ENCODE data around the gene FAM163B. TPM values are rescaled to one million over a fixed set of nuclear protein-coding genes. Genes with fewer than 3 reads are reported as not detected.
A peak's percentile ranks its signal among the peaks of the same experiment; 100 is the strongest.

FAM163B gene
- total RNA-seq, 4 donors from 2014 or later, result not detected

DNA sequence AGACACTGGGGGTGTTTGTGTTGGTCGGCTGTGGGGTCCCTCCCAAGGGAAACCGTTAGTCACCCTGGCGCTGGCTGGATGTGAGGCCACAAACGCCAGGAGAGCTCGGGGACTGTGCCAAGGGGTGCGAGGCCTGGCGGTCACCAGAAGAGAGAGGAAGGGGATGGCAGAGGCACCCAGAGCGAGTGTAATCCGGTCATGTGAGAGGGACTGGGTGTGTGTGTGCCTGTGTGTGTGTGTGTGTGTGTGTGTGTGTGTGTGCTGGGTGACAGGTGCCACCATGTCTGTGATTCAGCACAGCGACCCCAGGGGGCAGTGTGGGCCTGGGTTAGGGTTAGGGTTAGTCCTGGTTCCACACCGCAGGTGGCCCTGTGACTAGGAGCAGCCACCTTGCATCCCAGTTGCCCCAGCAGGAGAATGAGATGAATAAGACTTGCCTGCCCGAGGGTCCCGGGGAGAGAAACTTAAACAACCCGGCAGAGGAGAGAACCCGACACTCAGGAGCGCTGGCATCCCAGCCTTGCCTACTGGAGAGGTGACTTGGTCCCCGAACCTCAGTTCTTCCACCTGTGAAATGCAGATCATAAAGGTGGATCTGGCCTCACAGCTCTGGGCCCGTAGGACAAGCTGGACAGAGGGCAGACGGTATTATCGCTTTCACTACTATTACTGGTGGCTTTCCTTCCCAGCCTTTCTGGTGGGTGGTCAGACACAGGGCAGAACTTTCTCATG lies 76.1 kb downstream of the FAM163B start:
- 57 to 61% methylated on average over 18 to 20 of the region's 20 CpGs for WGBS, 2 donors
- peak in 1 of 2 donors; percentile 33 for DNase-seq (ENCODE audit: low spot score in 2 of 2)

DNA sequence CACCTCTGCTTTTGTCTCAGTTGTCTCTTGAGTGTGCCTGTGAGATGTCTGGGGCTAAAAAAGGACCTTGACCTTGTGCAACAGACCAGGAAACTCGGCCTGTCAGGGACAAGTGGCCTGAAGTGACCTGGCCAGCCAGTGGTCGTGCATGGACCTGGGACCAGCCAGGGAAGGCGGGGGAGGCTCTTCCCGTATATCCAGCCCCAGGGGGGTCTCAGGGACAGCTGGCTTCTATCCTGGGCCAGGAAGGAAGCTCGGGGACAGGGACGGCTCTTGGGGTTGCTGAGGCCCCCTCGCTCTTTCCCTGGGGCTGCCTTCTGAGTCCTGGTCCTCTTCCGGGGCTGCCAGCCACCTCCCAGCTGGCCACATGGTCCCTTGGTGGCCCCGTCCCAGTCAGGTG lies 77.9 kb downstream of the FAM163B start:
- 82 to 86% methylated on average over 9 of the region's 9 CpGs for WGBS, 2 donors
- TF ChIP-seq, protein P1, sequence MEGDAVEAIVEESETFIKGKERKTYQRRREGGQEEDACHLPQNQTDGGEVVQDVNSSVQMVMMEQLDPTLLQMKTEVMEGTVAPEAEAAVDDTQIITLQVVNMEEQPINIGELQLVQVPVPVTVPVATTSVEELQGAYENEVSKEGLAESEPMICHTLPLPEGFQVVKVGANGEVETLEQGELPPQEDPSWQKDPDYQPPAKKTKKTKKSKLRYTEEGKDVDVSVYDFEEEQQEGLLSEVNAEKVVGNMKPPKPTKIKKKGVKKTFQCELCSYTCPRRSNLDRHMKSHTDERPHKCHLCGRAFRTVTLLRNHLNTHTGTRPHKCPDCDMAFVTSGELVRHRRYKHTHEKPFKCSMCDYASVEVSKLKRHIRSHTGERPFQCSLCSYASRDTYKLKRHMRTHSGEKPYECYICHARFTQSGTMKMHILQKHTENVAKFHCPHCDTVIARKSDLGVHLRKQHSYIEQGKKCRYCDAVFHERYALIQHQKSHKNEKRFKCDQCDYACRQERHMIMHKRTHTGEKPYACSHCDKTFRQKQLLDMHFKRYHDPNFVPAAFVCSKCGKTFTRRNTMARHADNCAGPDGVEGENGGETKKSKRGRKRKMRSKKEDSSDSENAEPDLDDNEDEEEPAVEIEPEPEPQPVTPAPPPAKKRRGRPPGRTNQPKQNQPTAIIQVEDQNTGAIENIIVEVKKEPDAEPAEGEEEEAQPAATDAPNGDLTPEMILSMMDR (IDR thresholded peaks at IDR 0.05), result no peak
- TF ChIP-seq POLR2A (IDR thresholded peaks at IDR 0.05), result no peak
- no peak overlapping the region for H3K4me3 ChIP-seq (ENCODE audit: low read depth, poor library complexity, severe bottlenecking)
- intact Hi-C loops (cut with DNase I; ENCODE audit: low total_unique reads), result loop anchor here (10.0 kb wide), 1 partner anchor 194 kb away; no protein-coding TSS in a partner anchor
- DNase-seq (ENCODE audit: low spot score in 2 of 2), result no peak

More for the DNA sequence above, 76.1 kb downstream of the FAM163B start:
- H3K4me3 ChIP-seq (ENCODE audit: low read depth, poor library complexity, severe bottlenecking), result no peak overlapping the region
- TF ChIP-seq POLR2A (IDR thresholded peaks at IDR 0.05), result no peak
- TF ChIP-seq, protein P1 (IDR thresholded peaks at IDR 0.05), result peak in 1 of 3 donors; percentile 93
- intact Hi-C loops (cut with DNase I; ENCODE audit: low total_unique reads), result loop anchor here (10.0 kb wide), 1 partner anchor 192 kb away; no protein-coding TSS in a partner anchor

DNA sequence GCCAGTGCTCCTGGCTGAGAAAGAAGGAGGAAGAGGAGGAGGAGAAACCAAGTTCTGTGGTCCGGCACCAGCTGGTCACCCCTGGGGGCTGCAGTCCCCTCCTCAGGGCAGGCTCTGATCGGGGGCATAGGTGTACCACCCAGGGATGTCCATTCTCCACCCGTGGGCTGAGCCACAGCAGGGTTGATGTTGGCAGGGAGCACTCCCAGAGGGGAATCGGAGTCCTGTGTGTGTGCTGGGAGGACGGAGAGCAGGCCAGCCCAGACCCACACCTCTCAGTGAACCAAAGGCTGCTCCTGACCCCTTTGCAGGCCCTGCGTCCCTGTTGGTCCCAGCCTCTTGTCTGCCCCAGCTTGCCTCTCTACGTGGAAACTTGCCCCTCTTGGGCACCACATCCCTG lies 79.3 kb downstream of the FAM163B start:
- DNase-seq (ENCODE audit: low spot score in 2 of 2), result no peak
- H3K4me3 ChIP-seq (ENCODE audit: low read depth, poor library complexity, severe bottlenecking), result no peak overlapping the region
- 93 to 96% methylated on average over 4 to 7 of the region's 7 CpGs for WGBS, 2 donors
- intact Hi-C loops (cut with DNase I; ENCODE audit: low total_unique reads), result loop anchor here (10.0 kb wide), 1 partner anchor 195 kb away; no protein-coding TSS in a partner anchor
- TF ChIP-seq, protein P1 (IDR thresholded peaks at IDR 0.05), result no peak
- TF ChIP-seq POLR2A (IDR thresholded peaks at IDR 0.05), result no peak

DNA sequence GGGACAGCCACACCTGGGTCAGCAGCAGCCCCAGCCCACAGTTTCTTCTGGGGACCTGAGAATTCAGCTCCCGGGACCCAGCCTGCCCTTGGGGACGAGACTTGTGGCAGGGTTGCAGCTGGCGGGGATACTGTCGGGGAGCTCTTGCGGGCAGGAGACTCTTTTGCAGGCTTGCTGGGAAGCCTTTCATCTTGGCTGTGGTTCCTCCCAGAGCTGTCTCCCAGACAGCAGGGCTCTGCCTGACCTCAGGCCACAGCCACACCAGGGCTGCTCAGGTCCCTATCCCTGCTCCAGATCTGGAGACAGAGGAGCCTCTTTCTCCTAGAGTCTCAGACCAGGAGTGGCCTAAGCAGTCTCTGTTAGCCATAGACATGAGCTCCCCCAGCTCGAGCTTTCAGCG lies 79.7 kb downstream of the FAM163B start:
- intact Hi-C loops (cut with DNase I; ENCODE audit: low total_unique reads), result no loop called here
- DNase-seq (ENCODE audit: low spot score in 2 of 2), result no peak
- no peak for TF ChIP-seq POLR2A (IDR thresholded peaks at IDR 0.05)
- TF ChIP-seq, protein P1 (IDR thresholded peaks at IDR 0.05), result no peak
- H3K4me3 ChIP-seq (ENCODE audit: low read depth, poor library complexity, severe bottlenecking), result no peak overlapping the region
- WGBS, 2 donors, result 76 to 77% methylated on average over 6 of the region's 7 CpGs

DNA sequence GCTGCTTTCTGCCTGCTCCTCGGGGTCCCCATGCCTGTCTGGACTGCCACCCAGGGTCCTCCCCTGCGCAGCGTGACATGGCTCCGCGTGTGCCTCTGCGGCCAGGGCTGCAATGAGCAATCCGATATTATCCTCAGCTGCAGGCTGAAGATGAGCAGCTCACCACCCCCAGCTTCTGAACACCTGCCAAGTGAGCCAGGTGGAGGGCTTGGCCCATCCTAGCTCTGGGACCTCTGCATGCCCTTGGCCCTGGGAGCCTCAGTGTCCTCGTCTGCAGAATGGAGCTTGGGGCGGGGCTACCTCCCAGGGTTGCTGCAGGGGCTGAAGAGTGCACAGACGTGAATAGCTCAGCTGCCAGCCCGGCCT lies 80.3 kb downstream of the FAM163B start:
- 53 to 59% methylated on average over 7 to 9 of the region's 11 CpGs for WGBS, 2 donors
- intact Hi-C loops (cut with DNase I; ENCODE audit: low total_unique reads), result no loop called here
- H3K4me3 ChIP-seq (ENCODE audit: low read depth, poor library complexity, severe bottlenecking), result no peak overlapping the region
- DNase-seq (ENCODE audit: low spot score in 2 of 2), result no peak
- TF ChIP-seq, protein P1 (IDR thresholded peaks at IDR 0.05), result no peak
- TF ChIP-seq POLR2A (IDR thresholded peaks at IDR 0.05), result no peak
